OCI-LY1 (cell line): ENCODE data around the gene BACE2.

ENCODE experiments used
- H2AFZ ChIP-seq: fragments of 200-600 bp; sonication (generic), shearing (Covaris generic); 2 replicates; pipeline ENCODE4 v1.6.0; 2014; ENCODE audit warnings: antibody characterized with exemption, mild to moderate bottlenecking, low read length
- H3F3A ChIP-seq: fragments of 200-600 bp; sonication (generic), shearing (Covaris generic); 2 replicates; pipeline ENCODE4 v1.6.0; 2014; ENCODE audit warnings: mild to moderate bottlenecking, antibody characterized with exemption, low read length, moderate library complexity; ENCODE audit not compliant: insufficient read depth
- H3K27ac ChIP-seq: fragments of 200-600 bp; sonication (generic); 2 replicates; pipeline ENCODE4 v1.5.1; 2014; ENCODE audit warnings: low read length, mixed run types, mild to moderate bottlenecking, low read depth; ENCODE audit not compliant: poor library complexity, severe bottlenecking
- H3K27me3 ChIP-seq: fragments of 200-600 bp; sonication (generic); 2 replicates; pipeline ENCODE4 v1.6.0; 2014; ENCODE audit warnings: antibody characterized with exemption, mild to moderate bottlenecking, low read length, moderate library complexity; ENCODE audit not compliant: insufficient read depth
- H3K36me3 ChIP-seq: fragments of 200-600 bp; sonication (generic); 2 replicates; pipeline ENCODE4 v1.6.1; 2014; ENCODE audit warnings: mild to moderate bottlenecking, antibody characterized with exemption, low read length, moderate library complexity, mixed read lengths; ENCODE audit not compliant: insufficient read depth
- H3K4me1 ChIP-seq: fragments of 200-600 bp; sonication (generic); 2 replicates; pipeline ENCODE4 v1.5.1; 2014; ENCODE audit warnings: mild to moderate bottlenecking, low read length, moderate library complexity; ENCODE audit not compliant: insufficient read depth, severe bottlenecking
- H3K4me2 ChIP-seq: fragments of 200-600 bp; sonication (generic), shearing (Covaris generic); 2 replicates; pipeline ENCODE4 v1.6.1; 2014; ENCODE audit warnings: low read length
- H3K4me3 ChIP-seq: fragments of 200-600 bp; sonication (generic); 2 replicates; pipeline ENCODE4 v1.5.1; 2014; ENCODE audit warnings: low read length, low read depth, mild to moderate bottlenecking, mixed read lengths; ENCODE audit not compliant: poor library complexity, severe bottlenecking
- H3K79me2 ChIP-seq: fragments of 200-600 bp; shearing (Covaris generic); 2 replicates; pipeline ENCODE4 v1.6.1; 2016; ENCODE audit warnings: mixed run types, low read length, mixed read lengths; ENCODE audit not compliant: insufficient read depth
- H3K9ac ChIP-seq: fragments of 200-600 bp; sonication (generic), shearing (Covaris generic); 2 replicates; pipeline ENCODE4 v1.6.1; 2014; ENCODE audit warnings: mild to moderate bottlenecking, low read length, mixed read lengths
- H3K9me2 ChIP-seq: fragments of 200-600 bp; sonication (generic), shearing (Covaris generic); 2 replicates; pipeline ENCODE4 v1.6.1; 2014; ENCODE audit warnings: low read depth, mild to moderate bottlenecking, low read length, mixed read lengths
- H3K9me3 ChIP-seq: fragments of 200-600 bp; shearing (Covaris generic); 2 replicates; pipeline ENCODE4 v1.6.1; 2014; ENCODE audit warnings: low read length, mixed read lengths
- H4K20me1 ChIP-seq: fragments of 200-600 bp; sonication (generic), shearing (Covaris generic); 2 replicates; pipeline ENCODE4 v1.6.0; 2016; ENCODE audit warnings: mild to moderate bottlenecking, low read length; ENCODE audit not compliant: insufficient read depth
- CTCF ChIP-seq: fragments of 200-600 bp; sonication (generic), shearing (Covaris generic); IDR thresholded peaks from 2 replicates; pipeline ENCODE4 v1.5.1; 2017; ENCODE audit warnings: mild to moderate bottlenecking, antibody characterized with exemption, low read length, moderate library complexity, mixed read lengths
- EZH2 ChIP-seq: fragments of 200-600 bp; sonication (generic), shearing (Covaris generic); IDR thresholded peaks from 2 replicates; pipeline ENCODE4 v1.8.0; 2017; ENCODE audit warnings: borderline replicate concordance, mixed run types, mild to moderate bottlenecking, antibody characterized with exemption, low read length, moderate library complexity, mixed read lengths

Gene BACE2

GRCh38 chr21:41164052-41164451, 3.9 kb upstream of the BACE2 start:
- Histone ChIP-seq H3K36me3 (no peaks in the 10 kb centered on the region), H3K9me2 (no peaks in the 10 kb centered on the region), H3K9ac (no peak overlapping the region), H3K79me2 (no peaks in the 10 kb centered on the region), H3K27me3 (peaks cover 3% of the 10 kb centered on the region; the same call in 1 of the 2 replicates), H3K4me2 (no peak overlapping the region), H4K20me1 (no peaks in the 10 kb centered on the region), H2AFZ (no peak overlapping the region), H3F3A (no peaks in the 10 kb centered on the region), H3K9me3 (no peaks in the 10 kb centered on the region), H3K4me3 (no peak overlapping the region), H3K27ac (no peak overlapping the region), H3K4me1 (no peaks in the 10 kb centered on the region)
- TF ChIP-seq EZH2, result no peak
- no peak for TF ChIP-seq CTCF

DNA sequence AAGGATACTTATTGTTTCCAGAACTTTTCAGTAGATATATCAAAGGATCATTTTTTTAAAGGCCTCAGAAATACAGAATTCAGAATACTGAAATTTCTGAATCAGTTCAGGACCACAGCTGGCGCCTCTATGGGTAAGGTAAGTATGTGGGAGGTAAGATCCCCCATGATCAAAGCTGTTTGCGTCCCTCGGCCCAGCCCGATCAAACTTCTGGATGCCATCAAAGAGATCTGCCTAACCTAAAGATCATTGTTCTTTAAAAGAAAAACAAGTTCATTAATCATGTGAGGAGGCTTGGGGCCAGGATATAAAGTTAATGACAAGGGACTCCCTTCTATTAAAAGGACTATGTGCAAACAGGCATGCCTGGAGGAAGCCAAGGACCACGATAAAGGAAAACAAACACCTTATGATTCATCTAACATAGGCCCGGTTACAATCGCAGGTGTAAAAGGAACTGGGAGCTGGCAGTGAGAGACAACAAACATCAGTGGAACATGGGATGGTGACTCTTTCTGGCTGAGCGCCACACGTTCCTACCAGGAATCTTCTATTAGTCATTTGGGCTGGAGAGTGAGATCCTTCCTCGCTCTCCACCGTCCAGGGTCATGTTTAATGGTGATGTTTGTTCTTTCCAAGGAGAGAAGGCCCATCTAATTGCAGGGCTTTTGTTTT, 2.8 kb upstream of the BACE2 start:
- no peaks in the 10 kb centered on the region for H3K27me3 ChIP-seq
- H3K36me3 ChIP-seq, result no peaks in the 10 kb centered on the region
- no peak overlapping the region for H3K4me3 ChIP-seq
- H3K79me2 ChIP-seq, result no peaks in the 10 kb centered on the region
- H3K27ac ChIP-seq, result no peak overlapping the region
- no peak for TF ChIP-seq CTCF
- no peak for TF ChIP-seq EZH2
- no peaks in the 10 kb centered on the region for H3F3A ChIP-seq
- H3K4me2 ChIP-seq, result no peak overlapping the region
- no peaks in the 10 kb centered on the region for H3K9me3 ChIP-seq
- no peak overlapping the region for H3K9ac ChIP-seq
- no peaks in the 10 kb centered on the region for H4K20me1 ChIP-seq
- H2AFZ ChIP-seq, result no peak overlapping the region
- H3K4me1 ChIP-seq, result no peaks in the 10 kb centered on the region
- H3K9me2 ChIP-seq, result no peaks in the 10 kb centered on the region

DNA sequence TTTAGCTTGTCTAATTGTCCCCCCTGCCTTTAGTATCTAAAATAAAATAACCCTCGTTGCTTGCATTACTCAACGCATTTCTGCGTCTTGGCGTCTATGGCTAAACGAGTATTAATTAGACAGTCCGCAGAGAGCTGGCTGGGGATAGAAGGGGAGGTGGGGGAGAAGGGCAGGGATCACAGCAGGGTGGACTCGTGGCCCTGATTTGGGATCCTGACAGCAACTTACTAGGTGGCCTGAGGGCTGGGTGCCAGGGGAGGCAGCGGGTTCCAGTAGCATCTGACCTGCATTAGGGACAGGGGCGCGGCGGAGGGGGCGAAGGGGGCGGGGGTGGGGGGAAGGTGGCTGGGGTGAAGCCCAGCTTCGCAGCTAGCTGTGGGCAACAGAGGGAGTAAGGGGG, 1.1 kb upstream of the BACE2 start:
- no peak for TF ChIP-seq EZH2
- no peak for TF ChIP-seq CTCF
- H3K9me3 ChIP-seq, result no peaks in the 10 kb centered on the region
- no peaks in the 10 kb centered on the region for H3K9me2 ChIP-seq
- H3K27ac ChIP-seq, result no peak overlapping the region
- no peak overlapping the region for H2AFZ ChIP-seq
- no peaks in the 10 kb centered on the region for H3K4me1 ChIP-seq
- no peaks in the 10 kb centered on the region for H3K36me3 ChIP-seq
- H3K27me3 ChIP-seq, result no peaks in the 10 kb centered on the region
- no peaks in the 10 kb centered on the region for H4K20me1 ChIP-seq
- no peak overlapping the region for H3K4me3 ChIP-seq
- no peaks in the 10 kb centered on the region for H3K79me2 ChIP-seq
- H3F3A ChIP-seq, result no peaks in the 10 kb centered on the region
- H3K4me2 ChIP-seq, result no peak overlapping the region
- no peak overlapping the region for H3K9ac ChIP-seq
